Thoracic aorta (tissue), 2 donors: ENCODE measurements around the gene ZNF275. TPM values are rescaled to one million over a fixed set of nuclear protein-coding genes. Genes with fewer than 3 reads are reported as not detected.
"Not testable (repeated sequence)": the region's sequence is repeated elsewhere in the genome, so short reads cannot be mapped to it uniquely, and the experiment has no call there.

ENCODE experiments used
- ATAC-seq: fragments of 150-250 bp; one replicate; pipeline ENCODE4 v1.8.0; 2017; ENCODE audit warnings: low read depth; ENCODE audit not compliant: insufficient number of reproducible peaks, low FRiP score
- DNase-seq: peaks from one replicate; pipeline ENCODE4 v3.0.0-alpha.2; 2020; ENCODE audit warnings: low spot score
- H3K27ac ChIP-seq, 2 donors: fragments of 200-600 bp; sonication (generic); 1 replicate in 1 of 2; 2 replicates in 1 of 2; pipeline ENCODE4 v1.5.1; 2016; ENCODE audit warnings: mild to moderate bottlenecking in 2 of 2, moderate library complexity in 2 of 2
- H3K27me3 ChIP-seq: fragments of 200-600 bp; sonication (generic); replicated peaks from 2 replicates; pipeline ENCODE4 v1.6.0; 2016; ENCODE audit warnings: mild to moderate bottlenecking; ENCODE audit not compliant: insufficient read depth
- H3K36me3 ChIP-seq: fragments of 200-600 bp; sonication (generic); one replicate; pipeline ENCODE4 v1.5.1; 2016
- H3K4me1 ChIP-seq, 2 donors: fragments of 200-600 bp; sonication (generic); 1 replicate in 1 of 2; 2 replicates in 1 of 2; pipeline versions ENCODE4 v1.5.1 to v1.6.0; 2016; ENCODE audit warnings: low read depth in 2 of 2, mild to moderate bottlenecking in 1 of 2; ENCODE audit not compliant: control insufficient read depth in 1 of 2
- H3K4me3 ChIP-seq: fragments of 200-600 bp; sonication (generic); 2 replicates; pipeline ENCODE4 v1.5.1; 2016; ENCODE audit warnings: mild to moderate bottlenecking
- H3K9me3 ChIP-seq: fragments of 200-600 bp; sonication (generic); 2 replicates; pipeline ENCODE4 v1.5.1; 2016
- CTCF ChIP-seq: fragments of 200-600 bp; sonication (generic); IDR thresholded peaks from one replicate; pipeline ENCODE4 v1.5.1; 2019; ENCODE audit warnings: antibody characterized with exemption
- total RNA-seq, 2 donors: library from RNA; depleted of rRNA; stranded (reverse); fragments of >200 nt; gene quantifications; one replicate each; pipeline versions ENCODE4 v1.1.0 to v1.2.3, GENCODE V29; 2016

ZNF275 gene
- total RNA-seq, 2 donors from 2014 or later = 14.5 to 17.1 TPM

GRCh38 chrX:153384390-153384789 is 50.4 kb downstream of the ZNF275 start:
- Histone ChIP-seq H3K9me3 (no peaks in the 10 kb centered on the region), H3K36me3 (no peaks in the 10 kb centered on the region), H3K4me3 (no peak overlapping the region), H3K27me3 (no peaks in the 10 kb centered on the region), H3K4me1 (no peaks in the 10 kb centered on the region), H3K27ac (no peak overlapping the region)
- ATAC-seq = no peak
- no peak for DNase-seq
- no peak for TF ChIP-seq CTCF

GRCh38 chrX:153384973-153385372 is 51.0 kb downstream of the ZNF275 start:
- H3K4me1 ChIP-seq, H3K36me3 ChIP-seq, H3K27me3 ChIP-seq, H3K4me3 ChIP-seq, H3K27ac ChIP-seq, H3K9me3 ChIP-seq, ATAC-seq, DNase-seq: not testable (repeated sequence)

GRCh38 chrX:153386097-153386496 is 52.1 kb downstream of the ZNF275 start:
- H3K27ac ChIP-seq = no peak overlapping the region
- no peaks in the 10 kb centered on the region for H3K27me3 ChIP-seq
- no peak overlapping the region for H3K4me3 ChIP-seq
- ATAC-seq = no peak
- H3K4me1 ChIP-seq = no peaks in the 10 kb centered on the region
- no peaks in the 10 kb centered on the region for H3K36me3 ChIP-seq
- no peak for TF ChIP-seq CTCF
- no peak for DNase-seq
- no peaks in the 10 kb centered on the region for H3K9me3 ChIP-seq

GRCh38 chrX:153387345-153387744 is 53.4 kb downstream of the ZNF275 start:
- ATAC-seq = no peak
- Histone ChIP-seq H3K4me1 (no peaks in the 10 kb centered on the region), H3K27me3 (no peaks in the 10 kb centered on the region), H3K4me3 (no peak overlapping the region), H3K9me3 (no peaks in the 10 kb centered on the region), H3K36me3 (no peaks in the 10 kb centered on the region), H3K27ac (no peak overlapping the region)
- DNase-seq = no peak
- TF ChIP-seq CTCF = no peak

- no peak for DNase-seq
- no peak overlapping the region for H3K4me3 ChIP-seq
- no peak for ATAC-seq
- H3K9me3 ChIP-seq = no peaks in the 10 kb centered on the region
- H3K27me3 ChIP-seq = no peaks in the 10 kb centered on the region
- H3K36me3 ChIP-seq = no peaks in the 10 kb centered on the region
- H3K27ac ChIP-seq = no peak overlapping the region
- no peak for TF ChIP-seq CTCF
- H3K4me1 ChIP-seq = no peaks in the 10 kb centered on the region
These were observed 54.2 kb downstream of the ZNF275 start for GRCh38 chrX:153387987-153388721.
